ENCODE results near the gene ANK2.

Gene ANK2

DNA sequence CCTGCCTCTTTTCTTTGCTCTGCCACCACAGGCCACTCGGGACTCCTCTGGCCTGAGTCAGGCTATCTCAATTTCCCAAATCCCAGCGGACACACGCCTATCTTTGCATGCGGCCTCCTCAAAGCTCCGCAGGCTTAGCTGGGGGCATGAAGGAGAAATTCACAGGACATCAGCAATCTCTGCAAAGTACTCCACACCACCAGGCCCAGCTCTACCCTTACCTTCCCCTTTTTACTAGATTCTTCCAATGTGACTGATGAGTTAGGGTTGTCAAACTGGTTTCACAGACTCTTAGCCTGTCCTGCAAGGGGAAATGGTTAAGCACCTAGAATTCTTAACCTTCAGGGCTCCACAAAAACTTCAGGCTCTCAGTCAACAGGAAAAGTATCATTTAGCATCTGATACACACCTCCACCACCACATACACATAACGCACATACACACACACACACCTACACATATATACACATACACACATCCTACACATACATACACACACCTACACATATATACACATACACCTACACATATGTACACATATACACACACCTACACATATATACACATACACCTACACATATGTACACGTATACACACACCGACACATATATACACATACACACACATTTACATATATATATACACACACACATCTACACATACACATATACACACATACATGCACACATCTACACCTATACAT is 349.1 kb downstream of the ANK2 start:
- no peak for DNase-seq (ENCODE audit: low spot score)

DNA sequence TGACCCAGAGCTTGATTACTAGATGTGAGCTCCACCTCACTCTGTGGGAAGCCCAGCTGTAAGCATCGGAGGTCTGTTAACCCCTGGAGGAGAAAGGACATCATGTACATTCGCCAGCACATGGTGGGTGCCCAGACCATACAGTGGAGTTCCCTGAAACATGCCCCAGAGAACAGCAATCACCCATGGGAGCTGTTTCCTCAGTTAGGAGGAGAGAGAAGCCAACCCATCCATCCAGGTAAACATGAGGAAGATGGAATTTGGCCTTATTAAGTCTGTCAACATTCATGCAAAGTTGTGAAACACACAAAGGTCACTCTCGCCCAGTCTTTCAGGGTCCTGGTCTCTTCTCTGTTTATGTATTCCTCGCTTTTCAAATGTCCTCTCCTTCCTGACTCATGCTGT is 354.7 kb downstream of the ANK2 start:
- no peak for DNase-seq (ENCODE audit: low spot score)

DNA sequence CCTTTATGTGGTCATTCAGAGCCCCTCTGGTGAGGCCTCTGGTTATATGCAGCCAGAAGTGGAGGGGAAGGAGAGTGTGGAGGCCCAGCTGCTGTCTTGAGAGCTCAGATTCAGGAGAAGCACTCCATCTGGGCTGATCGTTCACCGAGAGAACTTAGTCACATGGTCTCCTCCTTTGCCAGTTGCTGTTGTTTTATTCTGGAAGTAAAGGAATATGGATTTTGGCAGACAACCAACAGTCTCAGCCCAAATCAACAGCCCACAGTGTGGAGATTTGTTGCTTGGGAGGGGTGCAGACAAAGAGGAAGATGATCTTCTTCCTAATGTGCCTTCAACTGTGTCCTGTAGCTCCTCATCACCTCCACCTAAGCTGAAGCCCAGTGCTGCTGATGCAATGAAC is 355.4 kb downstream of the ANK2 start:
- DNase-seq (ENCODE audit: low spot score), result no peak

DNA sequence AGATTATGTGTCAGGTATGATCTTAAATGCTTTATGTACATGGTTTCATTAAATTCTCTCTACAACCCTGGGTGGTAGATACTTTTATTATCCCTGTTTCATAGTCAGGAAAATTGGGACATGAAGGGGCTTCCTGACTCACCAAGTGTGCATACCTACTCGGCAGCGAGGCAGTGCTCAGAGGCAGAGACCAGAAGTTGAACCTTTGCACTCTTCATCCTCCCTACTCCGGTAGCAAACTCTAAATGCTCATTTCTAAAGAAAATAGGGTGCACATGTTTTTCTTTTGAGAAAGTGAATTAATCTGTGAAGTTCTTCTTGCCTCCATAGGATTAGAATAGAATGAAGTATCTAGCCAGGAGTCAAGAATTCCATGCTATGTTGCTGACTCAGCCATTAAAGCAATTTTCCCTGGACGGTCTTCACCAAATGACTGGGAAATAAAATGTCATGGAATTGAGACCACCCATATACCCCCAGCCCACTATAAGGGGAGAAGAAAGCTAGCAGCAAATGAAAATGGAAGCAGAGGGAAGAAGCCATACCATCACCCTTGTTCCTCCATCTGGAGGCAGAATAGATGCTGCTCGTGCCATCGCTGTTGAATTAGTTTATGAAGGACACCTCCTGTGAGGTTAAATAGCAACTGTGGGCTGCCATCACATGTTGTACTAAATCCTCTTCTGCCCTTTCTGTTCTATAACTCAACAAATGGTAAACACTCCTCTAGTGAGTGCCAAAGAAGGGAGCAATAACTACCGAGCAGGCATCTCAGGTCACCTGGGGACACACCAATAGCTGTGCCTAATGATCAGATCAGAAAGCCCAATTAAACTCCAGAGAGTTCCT is 356.6 kb downstream of the ANK2 start:
- DNase-seq (ENCODE audit: low spot score), result no peak

GRCh38 chr4:113406723-113407016 is 357.2 kb downstream of the ANK2 start:
- DNase-seq (ENCODE audit: low spot score), result no peak

- no peak for DNase-seq (ENCODE audit: low spot score)
These were observed 358.0 kb downstream of the ANK2 start for GRCh38 chr4:113407409-113407808.

GRCh38 chr4:113409181-113409580 is 359.7 kb downstream of the ANK2 start:
- DNase-seq (ENCODE audit: low spot score), result no peak

DNA sequence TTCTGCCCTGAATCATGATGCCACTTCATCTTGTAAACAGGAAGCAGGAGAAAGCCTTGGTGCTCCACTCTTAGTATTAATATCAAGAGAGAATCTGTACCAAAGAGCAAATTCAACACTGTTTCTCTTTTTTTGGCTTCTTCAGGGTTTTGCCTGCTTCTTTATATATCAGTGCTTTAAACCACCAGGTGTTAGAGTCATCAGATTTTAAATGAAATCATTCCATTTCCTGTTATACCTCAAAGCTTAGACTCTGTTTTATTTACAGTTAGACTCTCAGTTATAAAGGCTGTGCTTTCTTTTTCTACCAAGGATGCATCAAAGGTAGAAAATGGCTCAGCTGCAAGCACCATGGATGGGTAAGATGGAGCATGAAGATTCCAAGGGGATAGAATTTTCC is 361.2 kb downstream of the ANK2 start:
- no peak for DNase-seq (ENCODE audit: low spot score)

GRCh38 chr4:113411496-113411938 is 362.1 kb downstream of the ANK2 start:
- DNase-seq (ENCODE audit: low spot score), result peak; percentile 51

DNA sequence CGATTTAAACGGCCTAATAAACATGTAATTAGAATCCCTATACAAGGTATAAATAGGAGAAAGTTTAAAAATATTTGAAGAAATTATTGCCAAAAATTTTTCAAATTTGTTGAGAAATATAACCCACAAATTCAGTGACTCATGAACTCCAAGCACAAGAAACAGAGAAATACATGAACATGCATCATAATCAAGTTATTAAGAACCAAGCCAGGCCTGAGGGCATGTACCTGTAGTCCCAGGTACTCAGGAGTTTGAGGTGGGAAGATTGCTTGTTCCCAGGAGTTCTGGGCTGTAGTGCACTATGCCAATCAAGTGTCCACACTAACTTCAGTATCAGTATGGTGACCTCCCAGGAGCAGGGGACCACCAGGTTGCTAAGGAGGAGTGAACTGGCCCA is 370.2 kb downstream of the ANK2 start:
- no peak for DNase-seq (ENCODE audit: low spot score)

- no peak for DNase-seq (ENCODE audit: low spot score)
These were observed 371.5 kb downstream of the ANK2 start for GRCh38 chr4:113420938-113421337.

- no peak for DNase-seq (ENCODE audit: low spot score)
These were observed 374.2 kb downstream of the ANK2 start for GRCh38 chr4:113423631-113424030.

GRCh38 chr4:113433116-113433515 is 383.7 kb downstream of the ANK2 start:
- no peak for DNase-seq (ENCODE audit: low spot score)
